Measurements from ENCODE around the gene EDN1. TPM values are rescaled to one million over a fixed set of nuclear protein-coding genes. Genes with fewer than 3 reads are reported as not detected.
"Not testable (repeated sequence)": the region's sequence is repeated elsewhere in the genome, so short reads cannot be mapped to it uniquely, and the experiment has no call there.

EDN1 gene
- total and polyA plus RNA-seq, 7 experiments from 2014 or later: 0.12 to 1.7 (median 1.4) TPM; not detected in 1

DNA sequence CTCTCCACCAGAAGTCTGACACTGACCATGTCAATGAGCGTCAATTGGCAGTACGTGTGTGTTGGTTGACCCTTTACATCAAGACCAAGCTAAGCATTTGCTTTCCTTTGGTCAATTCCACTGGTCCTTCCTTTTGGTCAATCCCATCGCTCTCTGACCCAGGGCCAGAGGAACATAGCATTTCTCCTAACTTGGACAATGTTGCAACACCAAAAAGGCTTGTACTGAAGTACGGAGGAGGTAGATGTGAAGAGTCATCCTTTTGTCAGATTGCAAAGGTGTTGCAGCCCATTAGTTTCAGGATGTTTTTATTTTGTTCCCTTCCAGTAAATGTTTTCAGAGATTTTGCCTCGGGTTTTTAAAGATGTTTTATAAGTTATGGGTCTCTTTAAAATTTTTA, 24.6 kb downstream of the EDN1 start:
- H3K4me1 ChIP-seq (ENCODE audit: control insufficient read depth in 2 of 2, insufficient read depth in 2 of 2, low read length in 2 of 2): no peaks in the 10 kb centered on the region
- Mint-ChIP-seq H3K9me3 (peaks cover 2 to 12% (median 9%) of the 10 kb centered on the region in 11 donors), H3K4me1 (no peaks in the 10 kb centered on the region), H3K27ac (no peak overlapping the region), H3K4me3 (no peak overlapping the region), H3K36me3 (peaks cover 0 to 7% (median 0%) of the 10 kb centered on the region in 5 donors), H3K27me3 (peaks cover 13 to 27% (median 24%) of the 10 kb centered on the region in 5 donors)
- POLR2A ChIA-PET: no interaction called here
- intact Hi-C loops (cut with micrococcal nuclease): no loop called here
- ATAC-seq (no peak), DNase-seq (no peak)
- CTCF ChIA-PET: no interaction called here
- H3K9me3 ChIP-seq (ENCODE audit: control insufficient read depth in 2 of 3, low read length in 3 of 3): peaks cover 0 to 6% (median 0%) of the 10 kb centered on the region in 3 experiments
- H3K4me3 ChIP-seq (ENCODE audit: low read length): no peak overlapping the region
- H3K36me3 ChIP-seq (ENCODE audit: control insufficient read depth in 2 of 3, insufficient read depth in 3 of 3, low read length in 3 of 3): no peaks in the 10 kb centered on the region
- H3K27ac ChIP-seq (ENCODE audit: low read depth, low read length): no peak overlapping the region
- no peaks in the 10 kb centered on the region for H3K27me3 ChIP-seq (ENCODE audit: control insufficient read depth in 2 of 2, insufficient read depth in 2 of 2, low read length in 2 of 2)

DNA sequence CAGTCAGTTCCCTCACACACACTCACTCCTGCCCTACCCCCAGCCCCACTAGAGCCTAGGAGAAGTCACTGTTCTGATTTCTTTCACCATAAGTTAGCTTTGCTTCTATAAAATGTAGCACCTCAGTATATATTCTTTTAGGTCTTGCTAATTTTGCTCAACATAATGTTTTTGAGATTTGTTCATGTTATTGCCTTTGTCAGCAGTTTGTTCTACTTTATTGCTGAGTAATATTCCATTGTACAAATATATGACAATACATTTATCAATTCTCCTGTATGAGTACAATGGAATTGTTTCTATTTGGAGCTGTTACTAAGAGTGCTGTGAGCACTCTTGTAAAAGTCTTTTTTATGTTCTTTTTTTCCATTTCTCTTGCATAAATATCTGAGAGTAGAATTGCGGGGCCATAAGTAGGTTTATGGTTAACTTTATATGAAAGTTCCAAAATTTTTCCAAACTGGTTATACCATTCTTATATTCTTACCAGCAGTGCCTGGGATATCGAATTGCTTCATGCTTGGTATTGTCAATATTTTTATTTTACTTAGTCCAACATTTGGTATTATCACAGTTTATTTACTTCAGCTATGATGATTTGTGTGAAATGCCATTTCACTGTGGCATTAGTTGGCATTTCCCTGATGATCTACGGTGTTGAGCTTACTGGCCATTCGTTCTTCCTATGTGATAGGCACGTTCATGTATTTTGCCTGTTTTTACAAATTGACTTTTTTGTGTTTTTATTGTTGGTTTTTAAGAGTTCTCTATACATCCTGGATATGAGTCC, 25.3 kb downstream of the EDN1 start:
- no peaks in the 10 kb centered on the region for H3K4me1 ChIP-seq (ENCODE audit: control insufficient read depth in 2 of 2, insufficient read depth in 2 of 2, low read length in 2 of 2)
- CTCF ChIA-PET: no interaction called here
- H3K9me3 ChIP-seq (ENCODE audit: control insufficient read depth in 2 of 3, low read length in 3 of 3): peaks cover 0 to 6% (median 0%) of the 10 kb centered on the region in 3 experiments
- H3K27ac Mint-ChIP-seq: no peak overlapping the region
- no peaks in the 10 kb centered on the region for H3K27me3 ChIP-seq (ENCODE audit: control insufficient read depth in 2 of 2, insufficient read depth in 2 of 2, low read length in 2 of 2)
- no peaks in the 10 kb centered on the region for H3K36me3 ChIP-seq (ENCODE audit: control insufficient read depth in 2 of 3, insufficient read depth in 3 of 3, low read length in 3 of 3)
- ATAC-seq (no peak), DNase-seq (no peak)
- peaks cover 13 to 31% (median 25%) of the 10 kb centered on the region in 5 donors for H3K27me3 Mint-ChIP-seq
- no peak overlapping the region for H3K4me3 ChIP-seq (ENCODE audit: low read length)
- intact Hi-C loops (cut with micrococcal nuclease): no loop called here
- no peaks in the 10 kb centered on the region for H3K4me1 Mint-ChIP-seq
- peaks cover 2 to 12% (median 9%) of the 10 kb centered on the region in 11 donors for H3K9me3 Mint-ChIP-seq
- no peak overlapping the region for H3K4me3 Mint-ChIP-seq
- no peak overlapping the region for H3K27ac ChIP-seq (ENCODE audit: low read depth, low read length)
- H3K36me3 Mint-ChIP-seq: peaks cover 0 to 7% (median 0%) of the 10 kb centered on the region in 5 donors
- POLR2A ChIA-PET: no interaction called here

DNA sequence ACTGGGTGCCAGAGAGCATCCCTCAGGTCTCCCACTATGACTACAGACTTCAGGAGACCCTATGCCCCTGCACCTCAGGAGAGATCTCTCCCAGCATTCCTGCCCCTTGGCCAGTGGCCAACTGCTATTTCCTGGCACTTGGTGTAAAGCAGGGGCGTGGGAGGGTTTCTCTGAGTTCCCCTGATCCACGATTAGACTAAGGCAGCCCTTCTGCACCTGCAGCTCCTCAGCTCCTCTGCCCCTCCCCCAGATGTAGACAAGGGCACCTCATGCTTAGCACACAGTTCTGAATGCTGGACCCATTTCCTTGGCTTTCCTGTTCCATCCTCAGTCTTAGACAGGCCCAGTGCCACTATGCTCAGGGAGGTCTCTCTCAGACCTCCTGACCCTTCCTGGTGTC, 28.6 kb downstream of the EDN1 start:
- intact Hi-C loops (cut with micrococcal nuclease): no loop called here
- H3K27ac Mint-ChIP-seq: no peak overlapping the region
- H3K36me3 Mint-ChIP-seq: peaks cover 0 to 7% (median 0%) of the 10 kb centered on the region in 5 donors

DNA sequence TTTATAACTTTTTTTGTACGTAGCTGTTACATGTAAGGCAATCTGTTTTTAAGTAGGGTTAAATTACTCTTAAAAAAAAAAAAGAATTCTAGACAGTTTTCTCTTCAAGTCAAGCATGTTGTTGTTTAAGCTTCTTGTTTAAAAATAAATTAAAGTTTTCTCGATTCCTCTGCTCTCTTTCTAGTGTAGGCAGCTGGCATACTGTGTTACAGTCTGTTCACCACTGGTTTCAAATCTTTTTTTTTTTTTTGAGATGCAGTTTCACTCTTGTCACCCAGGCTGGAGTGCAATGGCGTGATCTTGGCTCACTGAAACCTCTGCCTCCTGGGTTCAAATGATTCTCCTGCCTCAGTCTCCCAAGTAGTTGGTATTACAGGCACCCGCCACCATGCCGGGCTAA, 29.9 kb downstream of the EDN1 start:
- DNase-seq; POLR2A ChIA-PET; H3K27me3 ChIP-seq (ENCODE audit: control insufficient read depth in 2 of 2, insufficient read depth in 2 of 2, low read length in 2 of 2); H3K9me3 ChIP-seq (ENCODE audit: control insufficient read depth in 2 of 3, low read length in 3 of 3); H3K4me1 Mint-ChIP-seq; H3K27ac ChIP-seq (ENCODE audit: low read depth, low read length); H3K27ac Mint-ChIP-seq; H3K36me3 Mint-ChIP-seq; H3K4me1 ChIP-seq (ENCODE audit: control insufficient read depth in 2 of 2, insufficient read depth in 2 of 2, low read length in 2 of 2); H3K36me3 ChIP-seq (ENCODE audit: control insufficient read depth in 2 of 3, insufficient read depth in 3 of 3, low read length in 3 of 3); ATAC-seq; H3K4me3 ChIP-seq (ENCODE audit: low read length); H3K4me3 Mint-ChIP-seq; intact Hi-C loops (cut with micrococcal nuclease): not testable (repeated sequence)
- Mint-ChIP-seq H3K9me3 (peaks cover 2 to 12% (median 9%) of the 10 kb centered on the region in 11 donors), H3K27me3 (peaks cover 8 to 38% (median 30%) of the 10 kb centered on the region in 5 donors)
- CTCF ChIA-PET: interaction anchor here (0.7 kb wide), 1 partner anchor 11 kb away, joined by 3 read pairs; no protein-coding TSS in a partner anchor

More for the DNA sequence above, 28.6 kb downstream of the EDN1 start:
- ChIA-PET CTCF (no interaction called here), POLR2A (no interaction called here)
- no peak overlapping the region for H3K27ac ChIP-seq (ENCODE audit: low read depth, low read length)
- no peak overlapping the region for H3K4me3 Mint-ChIP-seq
- no peaks in the 10 kb centered on the region for H3K4me1 Mint-ChIP-seq
- H3K27me3 Mint-ChIP-seq: peaks cover 8 to 49% (median 32%) of the 10 kb centered on the region in 5 donors
- no peaks in the 10 kb centered on the region for H3K27me3 ChIP-seq (ENCODE audit: control insufficient read depth in 2 of 2, insufficient read depth in 2 of 2, low read length in 2 of 2)
- peaks cover 0 to 6% (median 0%) of the 10 kb centered on the region in 3 experiments for H3K9me3 ChIP-seq (ENCODE audit: control insufficient read depth in 2 of 3, low read length in 3 of 3)
- ATAC-seq (no peak), DNase-seq (no peak)
- peaks cover 2 to 12% (median 9%) of the 10 kb centered on the region in 11 donors for H3K9me3 Mint-ChIP-seq
- H3K36me3 ChIP-seq (ENCODE audit: control insufficient read depth in 2 of 3, insufficient read depth in 3 of 3, low read length in 3 of 3): no peaks in the 10 kb centered on the region
- H3K4me1 ChIP-seq (ENCODE audit: control insufficient read depth in 2 of 2, insufficient read depth in 2 of 2, low read length in 2 of 2): no peaks in the 10 kb centered on the region
- H3K4me3 ChIP-seq (ENCODE audit: low read length): no peak overlapping the region

DNA sequence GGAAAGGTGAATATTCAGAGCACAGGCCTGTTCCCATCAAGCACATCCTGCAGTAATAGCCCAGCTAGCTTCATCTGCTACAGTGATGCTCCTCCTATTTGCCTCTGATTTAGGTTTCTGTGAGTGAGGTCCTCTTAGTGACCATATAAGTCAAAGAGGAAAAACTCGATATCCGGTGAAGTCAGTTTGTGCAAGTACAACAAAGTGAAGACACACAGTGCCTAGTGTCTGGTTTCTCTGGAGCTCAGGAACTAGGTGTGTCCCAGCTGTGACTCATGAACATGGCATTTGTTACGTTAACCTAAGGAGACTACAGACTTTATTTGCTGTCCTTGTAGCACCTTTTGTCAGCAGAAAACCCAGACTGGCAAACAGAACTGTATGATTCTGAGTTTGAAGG, 33.9 kb downstream of the EDN1 start:
- Mint-ChIP-seq H3K36me3 (peaks cover 0 to 4% (median 0%) of the 10 kb centered on the region in 5 donors), H3K27ac (no peak overlapping the region), H3K27me3 (peaks cover 4 to 31% (median 20%) of the 10 kb centered on the region in 5 donors), H3K4me1 (no peaks in the 10 kb centered on the region), H3K9me3 (peaks cover 0 to 5% (median under 1%) of the 10 kb centered on the region in 11 donors), H3K4me3 (no peak overlapping the region)
- Histone ChIP-seq H3K4me1 (ENCODE audit: control insufficient read depth in 2 of 2, insufficient read depth in 2 of 2, low read length in 2 of 2) (no peaks in the 10 kb centered on the region), H3K4me3 (ENCODE audit: low read length) (no peak overlapping the region), H3K27ac (ENCODE audit: low read depth, low read length) (no peak overlapping the region), H3K27me3 (ENCODE audit: control insufficient read depth in 2 of 2, insufficient read depth in 2 of 2, low read length in 2 of 2) (no peaks in the 10 kb centered on the region), H3K9me3 (ENCODE audit: control insufficient read depth in 2 of 3, low read length in 3 of 3) (no peaks in the 10 kb centered on the region), H3K36me3 (ENCODE audit: control insufficient read depth in 2 of 3, insufficient read depth in 3 of 3, low read length in 3 of 3) (no peaks in the 10 kb centered on the region)
- POLR2A ChIA-PET: interaction anchor here (0.7 kb wide), 1 partner anchor 11 kb away, joined by 3 read pairs; no protein-coding TSS in a partner anchor
- ATAC-seq: no peak
- CTCF ChIA-PET: no interaction called here
- no peak for DNase-seq
- intact Hi-C loops (cut with micrococcal nuclease): no loop called here

DNA sequence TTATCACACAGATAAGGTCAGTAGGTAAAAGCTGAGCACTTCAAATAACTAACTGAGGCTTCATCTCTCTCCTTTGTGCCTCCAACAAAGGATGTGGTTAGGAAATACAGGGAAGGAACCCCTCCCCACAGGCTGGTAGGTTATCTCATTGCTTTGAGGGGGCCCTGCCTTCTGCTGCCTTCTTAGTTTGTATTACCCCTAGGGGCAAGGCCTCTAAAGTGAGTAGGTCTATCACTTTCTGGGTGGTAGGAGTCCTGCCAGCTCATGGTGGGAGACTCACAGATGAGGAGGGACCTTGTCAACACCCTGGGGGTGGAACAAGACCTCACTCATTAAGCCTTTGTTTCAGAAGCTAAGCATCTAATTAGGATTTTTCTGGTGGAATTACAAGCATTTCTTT, 34.6 kb downstream of the EDN1 start:
- Mint-ChIP-seq H3K27ac (no peak overlapping the region), H3K4me1 (no peaks in the 10 kb centered on the region), H3K4me3 (no peak overlapping the region), H3K36me3 (peaks cover 0 to 4% (median 0%) of the 10 kb centered on the region in 5 donors), H3K9me3 (peaks cover 0 to 5% (median 0%) of the 10 kb centered on the region in 11 donors), H3K27me3 (peaks cover 4 to 28% (median 17%) of the 10 kb centered on the region in 5 donors)
- ATAC-seq: no peak
- no peak overlapping the region for H3K27ac ChIP-seq (ENCODE audit: low read depth, low read length)
- no peaks in the 10 kb centered on the region for H3K36me3 ChIP-seq (ENCODE audit: control insufficient read depth in 2 of 3, insufficient read depth in 3 of 3, low read length in 3 of 3)
- ChIA-PET POLR2A (no interaction called here), CTCF (no interaction called here)
- DNase-seq: no peak
- no peaks in the 10 kb centered on the region for H3K4me1 ChIP-seq (ENCODE audit: control insufficient read depth in 2 of 2, insufficient read depth in 2 of 2, low read length in 2 of 2)
- H3K27me3 ChIP-seq (ENCODE audit: control insufficient read depth in 2 of 2, insufficient read depth in 2 of 2, low read length in 2 of 2): no peaks in the 10 kb centered on the region
- no peak overlapping the region for H3K4me3 ChIP-seq (ENCODE audit: low read length)
- intact Hi-C loops (cut with micrococcal nuclease): no loop called here
- H3K9me3 ChIP-seq (ENCODE audit: control insufficient read depth in 2 of 3, low read length in 3 of 3): no peaks in the 10 kb centered on the region

DNA sequence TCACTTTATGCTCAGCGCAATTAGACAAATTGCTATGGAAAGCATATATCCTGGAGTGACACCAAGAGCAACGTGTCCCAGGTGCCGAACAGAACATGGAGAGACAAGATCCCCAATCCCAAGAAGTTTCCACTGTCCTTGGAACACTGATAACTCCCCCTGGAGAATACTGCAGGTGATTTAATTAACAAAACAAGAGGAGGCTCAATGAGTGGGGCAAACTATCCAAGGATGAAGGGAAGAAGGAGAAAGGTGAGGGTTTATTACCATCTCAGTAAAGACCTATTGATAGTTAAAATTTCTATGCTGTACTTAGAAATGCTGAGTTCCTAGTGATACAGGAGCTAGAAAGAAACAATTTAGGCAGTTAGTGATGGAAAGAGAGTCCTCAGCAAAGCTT, 35.7 kb downstream of the EDN1 start:
- no peaks in the 10 kb centered on the region for H3K4me1 ChIP-seq (ENCODE audit: control insufficient read depth in 2 of 2, insufficient read depth in 2 of 2, low read length in 2 of 2)

More for the DNA sequence above, 35.7 kb downstream of the EDN1 start:
- Histone ChIP-seq H3K9me3 (ENCODE audit: control insufficient read depth in 2 of 3, low read length in 3 of 3) (no peaks in the 10 kb centered on the region), H3K4me3 (ENCODE audit: low read length) (no peak overlapping the region), H3K27me3 (ENCODE audit: control insufficient read depth in 2 of 2, insufficient read depth in 2 of 2, low read length in 2 of 2) (no peaks in the 10 kb centered on the region), H3K27ac (ENCODE audit: low read depth, low read length) (no peak overlapping the region), H3K36me3 (ENCODE audit: control insufficient read depth in 2 of 3, insufficient read depth in 3 of 3, low read length in 3 of 3) (no peaks in the 10 kb centered on the region)
- Mint-ChIP-seq H3K27me3 (peaks cover 5 to 21% (median 13%) of the 10 kb centered on the region in 5 donors), H3K36me3 (peaks cover 0 to 2% (median 0%) of the 10 kb centered on the region in 5 donors), H3K4me1 (no peaks in the 10 kb centered on the region), H3K9me3 (peaks cover 0 to 3% (median 0%) of the 10 kb centered on the region in 11 donors), H3K27ac (no peak overlapping the region), H3K4me3 (no peak overlapping the region)
- intact Hi-C loops (cut with micrococcal nuclease): no loop called here
- no peak for DNase-seq
- POLR2A ChIA-PET: no interaction called here
- ATAC-seq: no peak
- CTCF ChIA-PET: no interaction called here
